ENCODE data around the gene FGF19.

DNA sequence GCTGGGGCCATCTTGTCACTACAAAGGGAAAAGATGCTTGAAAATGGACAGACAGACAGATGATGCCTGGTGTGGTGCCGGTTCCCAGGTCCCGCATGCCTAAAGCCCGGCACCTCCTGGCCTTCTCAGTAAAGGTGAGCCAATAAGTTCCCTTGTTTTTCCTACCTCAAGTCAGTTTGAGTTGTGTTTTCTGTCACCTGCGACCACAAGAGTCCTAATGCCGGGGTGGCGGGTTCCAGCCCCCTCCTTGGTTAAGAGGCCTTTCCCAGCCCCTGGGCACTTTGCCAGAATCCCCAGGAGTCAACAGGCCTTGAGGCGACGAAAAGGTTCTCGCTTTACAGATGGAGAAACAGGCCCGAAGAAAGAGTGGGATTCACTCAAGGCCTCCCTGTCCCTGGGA is 9.0 kb downstream of the FGF19 start:
- TF ChIP-seq, protein P1, sequence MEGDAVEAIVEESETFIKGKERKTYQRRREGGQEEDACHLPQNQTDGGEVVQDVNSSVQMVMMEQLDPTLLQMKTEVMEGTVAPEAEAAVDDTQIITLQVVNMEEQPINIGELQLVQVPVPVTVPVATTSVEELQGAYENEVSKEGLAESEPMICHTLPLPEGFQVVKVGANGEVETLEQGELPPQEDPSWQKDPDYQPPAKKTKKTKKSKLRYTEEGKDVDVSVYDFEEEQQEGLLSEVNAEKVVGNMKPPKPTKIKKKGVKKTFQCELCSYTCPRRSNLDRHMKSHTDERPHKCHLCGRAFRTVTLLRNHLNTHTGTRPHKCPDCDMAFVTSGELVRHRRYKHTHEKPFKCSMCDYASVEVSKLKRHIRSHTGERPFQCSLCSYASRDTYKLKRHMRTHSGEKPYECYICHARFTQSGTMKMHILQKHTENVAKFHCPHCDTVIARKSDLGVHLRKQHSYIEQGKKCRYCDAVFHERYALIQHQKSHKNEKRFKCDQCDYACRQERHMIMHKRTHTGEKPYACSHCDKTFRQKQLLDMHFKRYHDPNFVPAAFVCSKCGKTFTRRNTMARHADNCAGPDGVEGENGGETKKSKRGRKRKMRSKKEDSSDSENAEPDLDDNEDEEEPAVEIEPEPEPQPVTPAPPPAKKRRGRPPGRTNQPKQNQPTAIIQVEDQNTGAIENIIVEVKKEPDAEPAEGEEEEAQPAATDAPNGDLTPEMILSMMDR (conservative IDR thresholded peaks at IDR 0.05; ENCODE audit: low read length), result no peak
- no peak for TF ChIP-seq EZH2phosphoT487 (IDR thresholded peaks at IDR 0.05; ENCODE audit: borderline replicate concordance, low read depth, low read length)

All from OCI-LY7 (cell line).